IPS-18a (cell line): ENCODE data around the gene PITPNC1.
"Not testable (repeated sequence)": the region's sequence is repeated elsewhere in the genome, so short reads cannot be mapped to it uniquely, and the experiment has no call there.

Experiments used
- H3K27ac ChIP-seq: one replicate; pipeline ENCODE4 v1.5.1; 2013; ENCODE audit warnings: low read length
- H3K27me3 ChIP-seq: one replicate; pipeline ENCODE4 v1.6.1; 2013; ENCODE audit warnings: mild to moderate bottlenecking, low read length; ENCODE audit not compliant: control insufficient read depth, insufficient read depth
- H3K36me3 ChIP-seq: one replicate; pipeline ENCODE4 v1.6.1; 2013; ENCODE audit warnings: low read depth, low read length; ENCODE audit not compliant: control insufficient read depth
- H3K4me1 ChIP-seq: one replicate; pipeline ENCODE4 v1.6.1; 2013; ENCODE audit warnings: low read depth, low read length; ENCODE audit not compliant: control insufficient read depth
- H3K4me3 ChIP-seq: one replicate; pipeline ENCODE4 v1.5.1; 2013; ENCODE audit warnings: low read length
- H3K9ac ChIP-seq: one replicate; pipeline ENCODE4 v1.6.1; 2013; ENCODE audit warnings: mild to moderate bottlenecking, low read length, moderate library complexity
- H3K9me3 ChIP-seq: one replicate; pipeline ENCODE4 v1.6.1; 2013; ENCODE audit warnings: low read depth, low read length; ENCODE audit not compliant: control insufficient read depth

PITPNC1 gene

GRCh38 chr17:67727152-67728039, 350.3 kb downstream of the PITPNC1 start:
- not testable (repeated sequence) for H3K27me3 ChIP-seq, H3K9me3 ChIP-seq, H3K4me1 ChIP-seq, H3K4me3 ChIP-seq, H3K27ac ChIP-seq, H3K9ac ChIP-seq
- peaks cover 77% of the 10 kb centered on the region for H3K36me3 ChIP-seq

DNA sequence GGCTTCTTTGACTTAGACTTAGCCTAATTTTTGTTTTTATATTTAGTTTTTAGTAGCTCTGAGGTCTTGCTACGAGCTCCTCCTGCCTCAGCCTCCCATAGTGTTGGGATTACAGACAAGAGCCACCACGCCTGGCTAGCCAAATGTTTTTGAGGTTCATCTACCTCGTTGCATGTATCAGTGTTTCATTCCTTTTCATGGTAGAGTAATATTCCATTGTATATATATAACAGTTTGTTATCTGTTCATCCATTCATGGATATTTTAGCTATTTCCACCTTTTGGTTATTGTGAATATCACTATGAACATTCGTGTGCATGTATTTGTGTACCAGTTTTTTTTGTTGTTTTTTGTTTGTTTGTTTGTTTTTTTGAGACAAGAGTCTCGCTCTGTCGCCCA, 352.8 kb downstream of the PITPNC1 start:
- peaks cover 21% of the 10 kb centered on the region for H3K4me1 ChIP-seq
- no peaks in the 10 kb centered on the region for H3K27me3 ChIP-seq
- H3K9ac ChIP-seq: no peak overlapping the region
- H3K9me3 ChIP-seq: no peaks in the 10 kb centered on the region
- no peak overlapping the region for H3K4me3 ChIP-seq
- H3K36me3 ChIP-seq: peaks cover 69% of the 10 kb centered on the region
- no peak overlapping the region for H3K27ac ChIP-seq

- Histone ChIP-seq H3K9me3 (no peaks in the 10 kb centered on the region), H3K36me3 (peaks cover 66% of the 10 kb centered on the region)
These were observed 353.6 kb downstream of the PITPNC1 start for GRCh38 chr17:67730731-67731130.

DNA sequence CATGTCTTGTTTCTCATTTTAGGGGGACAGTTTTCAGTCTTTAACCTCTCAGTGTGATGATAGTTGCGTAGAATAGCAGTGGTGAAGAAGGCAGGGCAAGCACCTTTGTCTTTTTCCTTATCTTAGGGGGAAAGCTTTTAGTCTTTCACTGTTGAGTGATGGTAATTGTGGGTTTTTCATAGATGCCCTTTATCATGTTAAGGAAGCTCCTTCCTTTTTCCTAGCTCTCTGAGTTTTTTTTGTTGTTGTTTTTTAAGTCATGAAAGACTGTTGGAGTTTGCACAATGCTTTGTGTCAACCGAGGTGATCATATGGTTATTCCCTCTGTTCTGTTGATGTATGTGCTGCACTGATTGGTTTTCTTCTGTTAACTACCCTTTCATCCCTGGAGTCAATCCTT, 356.4 kb downstream of the PITPNC1 start:
- no peak overlapping the region for H3K9ac ChIP-seq

More at GRCh38 chr17:67730731-67731130, 353.6 kb downstream of the PITPNC1 start:
- peaks cover 22% of the 10 kb centered on the region for H3K4me1 ChIP-seq
- no peaks in the 10 kb centered on the region for H3K27me3 ChIP-seq
- no peak overlapping the region for H3K9ac ChIP-seq
- no peak overlapping the region for H3K27ac ChIP-seq
- no peak overlapping the region for H3K4me3 ChIP-seq

DNA sequence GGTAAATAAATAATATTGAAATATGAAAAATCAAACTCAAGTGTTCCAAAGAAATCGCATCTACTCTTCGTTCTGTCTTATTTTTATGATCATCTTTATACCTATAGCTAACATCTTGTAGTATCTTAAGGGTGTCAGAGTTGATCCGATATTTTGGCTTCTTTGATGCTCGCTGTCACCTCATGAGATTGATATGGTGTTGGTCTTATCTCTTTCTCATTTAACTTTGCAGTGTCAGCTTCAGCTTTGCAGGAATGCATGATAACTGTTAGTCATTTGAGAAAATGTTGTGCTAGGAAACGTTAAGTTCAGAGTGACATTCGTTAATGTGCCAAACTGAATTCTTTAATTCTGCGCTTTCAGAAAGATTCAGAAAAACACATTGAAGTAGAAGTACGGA, 360.1 kb downstream of the PITPNC1 start:
- no peaks in the 10 kb centered on the region for H3K27me3 ChIP-seq
- H3K36me3 ChIP-seq: peaks cover 79% of the 10 kb centered on the region
- no peak overlapping the region for H3K9ac ChIP-seq
- peaks cover 22% of the 10 kb centered on the region for H3K4me1 ChIP-seq
- no peak overlapping the region for H3K4me3 ChIP-seq
- no peak overlapping the region for H3K27ac ChIP-seq
- no peaks in the 10 kb centered on the region for H3K9me3 ChIP-seq

More for the DNA sequence above, 356.4 kb downstream of the PITPNC1 start:
- Histone ChIP-seq H3K9me3 (no peaks in the 10 kb centered on the region), H3K27me3 (no peaks in the 10 kb centered on the region), H3K4me1 (peaks cover 22% of the 10 kb centered on the region), H3K36me3 (peaks cover 73% of the 10 kb centered on the region), H3K27ac (peak overlapping the region; percentile 11), H3K4me3 (no peak overlapping the region)

DNA sequence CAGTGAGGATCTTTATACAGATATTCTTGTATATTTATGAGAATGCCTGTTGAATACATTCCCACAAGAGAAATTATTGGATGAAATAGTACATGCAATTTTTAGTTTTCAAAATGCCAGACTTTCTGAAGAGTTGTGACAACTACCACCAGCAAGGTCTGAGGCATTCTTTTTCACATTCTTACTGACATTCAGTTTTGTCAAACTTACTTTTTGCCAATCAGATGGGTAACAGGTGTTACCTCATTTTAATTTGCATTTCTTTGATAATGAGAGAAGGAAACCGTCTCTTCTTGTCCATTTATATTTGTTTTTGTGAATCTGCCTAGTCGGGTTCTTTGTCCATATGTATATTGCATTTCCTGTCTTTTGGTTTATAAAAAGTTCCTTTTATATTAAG, 364.9 kb downstream of the PITPNC1 start:
- no peaks in the 10 kb centered on the region for H3K4me1 ChIP-seq
- H3K27ac ChIP-seq: no peak overlapping the region
- H3K4me3 ChIP-seq: no peak overlapping the region
- H3K9ac ChIP-seq: no peak overlapping the region
- H3K27me3 ChIP-seq: no peaks in the 10 kb centered on the region
- H3K36me3 ChIP-seq: peaks cover 86% of the 10 kb centered on the region
- H3K9me3 ChIP-seq: no peaks in the 10 kb centered on the region
